OCI-LY1 (cell line): ENCODE results near the gene CLCN6.

Experiments used
- EZH2 ChIP-seq: fragments of 200-600 bp; sonication (generic), shearing (Covaris generic); IDR thresholded peaks from 2 replicates; pipeline ENCODE4 v1.8.0; 2017; ENCODE audit warnings: borderline replicate concordance, mixed run types, mild to moderate bottlenecking, antibody characterized with exemption, low read length, moderate library complexity, mixed read lengths
- TF ChIP-seq, protein P1 (sequence below): fragments of 200-600 bp; sonication (generic), shearing (Covaris generic); IDR thresholded peaks from 2 replicates; pipeline ENCODE4 v1.5.1; 2017; ENCODE audit warnings: mild to moderate bottlenecking, antibody characterized with exemption, low read length, moderate library complexity, mixed read lengths

GRCh38 chr1:11869104-11869503 is 63.1 kb downstream of the CLCN6 start:
- TF ChIP-seq, protein P1, sequence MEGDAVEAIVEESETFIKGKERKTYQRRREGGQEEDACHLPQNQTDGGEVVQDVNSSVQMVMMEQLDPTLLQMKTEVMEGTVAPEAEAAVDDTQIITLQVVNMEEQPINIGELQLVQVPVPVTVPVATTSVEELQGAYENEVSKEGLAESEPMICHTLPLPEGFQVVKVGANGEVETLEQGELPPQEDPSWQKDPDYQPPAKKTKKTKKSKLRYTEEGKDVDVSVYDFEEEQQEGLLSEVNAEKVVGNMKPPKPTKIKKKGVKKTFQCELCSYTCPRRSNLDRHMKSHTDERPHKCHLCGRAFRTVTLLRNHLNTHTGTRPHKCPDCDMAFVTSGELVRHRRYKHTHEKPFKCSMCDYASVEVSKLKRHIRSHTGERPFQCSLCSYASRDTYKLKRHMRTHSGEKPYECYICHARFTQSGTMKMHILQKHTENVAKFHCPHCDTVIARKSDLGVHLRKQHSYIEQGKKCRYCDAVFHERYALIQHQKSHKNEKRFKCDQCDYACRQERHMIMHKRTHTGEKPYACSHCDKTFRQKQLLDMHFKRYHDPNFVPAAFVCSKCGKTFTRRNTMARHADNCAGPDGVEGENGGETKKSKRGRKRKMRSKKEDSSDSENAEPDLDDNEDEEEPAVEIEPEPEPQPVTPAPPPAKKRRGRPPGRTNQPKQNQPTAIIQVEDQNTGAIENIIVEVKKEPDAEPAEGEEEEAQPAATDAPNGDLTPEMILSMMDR: no peak
- no peak for TF ChIP-seq EZH2
